H9 (cell line): ENCODE measurements around the gene FBN1. TPM values are rescaled to one million over a fixed set of nuclear protein-coding genes. Genes with fewer than 3 reads are reported as not detected.

Source experiments
- DNase-seq: peaks from one replicate; pipeline ENCODE4 v3.0.0-alpha.2; 2017
- H2AFZ ChIP-seq: one replicate; pipeline ENCODE4 v1.6.1; 2013; ENCODE audit warnings: mild to moderate bottlenecking, low read length, control low read depth, moderate library complexity
- H2AK5ac ChIP-seq: 2 replicates; pipeline ENCODE4 v1.6.1; 2013; ENCODE audit warnings: low read length, control low read depth, mixed read lengths; ENCODE audit not compliant: insufficient read length
- H2BK120ac ChIP-seq: one replicate; pipeline ENCODE4 v1.6.1; 2013; ENCODE audit warnings: low read depth, mild to moderate bottlenecking, low read length, control low read depth, inconsistent platforms; ENCODE audit not compliant: poor library complexity, severe bottlenecking
- H2BK12ac ChIP-seq: 2 replicates; pipeline ENCODE4 v1.6.1; 2013; ENCODE audit warnings: low read length, control low read depth, mixed read lengths, low read depth; ENCODE audit not compliant: insufficient read length
- H2BK15ac ChIP-seq: 2 replicates; pipeline ENCODE4 v1.6.1; 2013; ENCODE audit warnings: low read depth, low read length, control low read depth
- H2BK20ac ChIP-seq: one replicate; pipeline ENCODE4 v1.6.1; 2013; ENCODE audit warnings: low read depth, mild to moderate bottlenecking, low read length, control low read depth, inconsistent platforms; ENCODE audit not compliant: poor library complexity, severe bottlenecking
- H2BK5ac ChIP-seq: 2 replicates; pipeline ENCODE4 v1.6.1; 2013; ENCODE audit warnings: low read length, control low read depth, mixed read lengths; ENCODE audit not compliant: insufficient read length
- H3K14ac ChIP-seq: 2 replicates; pipeline ENCODE4 v1.6.1; 2013; ENCODE audit warnings: low read length, control low read depth; ENCODE audit not compliant: insufficient read depth
- H3K18ac ChIP-seq: 2 replicates; pipeline ENCODE4 v1.6.1; 2013; ENCODE audit warnings: low read depth, mild to moderate bottlenecking, mixed read lengths, low read length, control low read depth; ENCODE audit not compliant: insufficient read length
- H3K23ac ChIP-seq: 2 replicates; pipeline ENCODE4 v1.6.1; 2013; ENCODE audit warnings: low read length, control low read depth, mixed read lengths, low read depth; ENCODE audit not compliant: insufficient read length
- H3K23me2 ChIP-seq: 2 replicates; pipeline ENCODE4 v1.6.1; 2013; ENCODE audit warnings: low read depth, mild to moderate bottlenecking, mixed read lengths, low read length, control low read depth; ENCODE audit not compliant: insufficient read length, poor library complexity, severe bottlenecking
- H3K27ac ChIP-seq: 2 replicates; pipeline ENCODE4 v1.5.1; 2013; ENCODE audit warnings: low read length, control low read depth, mixed read lengths, low read depth; ENCODE audit not compliant: insufficient read length
- H3K27me3 ChIP-seq: 2 replicates; pipeline ENCODE4 v1.6.1; 2013; ENCODE audit warnings: low read length, control low read depth, inconsistent platforms; ENCODE audit not compliant: insufficient read depth
- H3K4ac ChIP-seq: 2 replicates; pipeline ENCODE4 v1.6.1; 2013; ENCODE audit warnings: low read depth, mild to moderate bottlenecking, control low read depth, inconsistent platforms, low read length, moderate library complexity
- H3K4me1 ChIP-seq: 2 replicates; pipeline ENCODE4 v1.6.1; 2013; ENCODE audit warnings: low read length, control low read depth, inconsistent platforms; ENCODE audit not compliant: insufficient read depth
- H3K4me2 ChIP-seq: 2 replicates; pipeline ENCODE4 v1.6.1; 2013; ENCODE audit warnings: low read length, control low read depth, mixed read lengths; ENCODE audit not compliant: insufficient read length, insufficient read depth
- H3K56ac ChIP-seq: 2 replicates; pipeline ENCODE4 v1.6.1; 2013; ENCODE audit warnings: low read depth, mild to moderate bottlenecking, mixed read lengths, low read length, control low read depth; ENCODE audit not compliant: insufficient read length
- H3K79me1 ChIP-seq: 2 replicates; pipeline ENCODE4 v1.6.1; 2013; ENCODE audit warnings: low read depth, mild to moderate bottlenecking, moderate library complexity, low read length, control low read depth, inconsistent platforms; ENCODE audit not compliant: insufficient read depth, poor library complexity, severe bottlenecking
- H3K79me2 ChIP-seq: 2 replicates; pipeline ENCODE4 v1.6.1; 2013; ENCODE audit warnings: low read length, control low read depth, inconsistent platforms; ENCODE audit not compliant: insufficient read depth
- H3K9ac ChIP-seq: 2 replicates; pipeline ENCODE4 v1.6.1; 2013; ENCODE audit warnings: low read length, control low read depth, mixed read lengths; ENCODE audit not compliant: insufficient read length; ENCODE audit errors: extremely low read depth
- H3K9me3 ChIP-seq: one replicate; pipeline ENCODE4 v1.6.1; 2013; ENCODE audit warnings: low read depth, low read length, inconsistent platforms; ENCODE audit not compliant: control insufficient read depth
- H3T11ph ChIP-seq: one replicate; pipeline ENCODE4 v1.6.1; 2013; ENCODE audit warnings: mild to moderate bottlenecking, low read length, control low read depth, inconsistent platforms
- H4K20me1 ChIP-seq: one replicate; pipeline ENCODE4 v1.6.1; 2013; ENCODE audit not compliant: control insufficient read depth, insufficient read length, insufficient read depth
- H4K5ac ChIP-seq: 2 replicates; pipeline ENCODE4 v1.6.1; 2013; ENCODE audit warnings: low read depth, mild to moderate bottlenecking, mixed read lengths, low read length, control low read depth; ENCODE audit not compliant: insufficient read length
- H4K8ac ChIP-seq: replicated peaks from 2 replicates; pipeline ENCODE4 v1.6.1; 2013; ENCODE audit warnings: low read length, control low read depth, mixed read lengths, low read depth; ENCODE audit not compliant: insufficient read length
- H4K91ac ChIP-seq: 2 replicates; pipeline ENCODE4 v1.6.1; 2013; ENCODE audit warnings: low read depth, mild to moderate bottlenecking, moderate library complexity, mixed read lengths, low read length, control low read depth; ENCODE audit not compliant: insufficient read length
- H3K27ac Mint-ChIP-seq, 3 experiments: 2 replicates in 2 of 3; 3 replicates in 1 of 3; pipeline ENCODE4 v1.8.0; 2020 to 2021; ENCODE audit warnings: mixed read lengths in 3 of 3, mild to moderate bottlenecking in 1 of 3, moderate library complexity in 1 of 3
- H3K27me3 Mint-ChIP-seq: 2 replicates; pipeline ENCODE4 v1.8.0; 2021; ENCODE audit warnings: low read depth, mild to moderate bottlenecking, moderate library complexity, mixed read lengths
- H3K36me3 Mint-ChIP-seq, 3 experiments: 2 replicates in 2 of 3; 3 replicates in 1 of 3; pipeline ENCODE4 v1.8.0; 2020 to 2021; ENCODE audit warnings: low read depth in 3 of 3, mixed read lengths in 3 of 3; ENCODE audit not compliant: insufficient read depth in 1 of 3
- H3K4me1 Mint-ChIP-seq, 2 experiments: 2 replicates each; pipeline ENCODE4 v1.8.0; 2020; ENCODE audit warnings: mixed read lengths in 2 of 2
- H3K4me3 Mint-ChIP-seq, 2 experiments: 2 replicates in 1 of 2; 3 replicates in 1 of 2; pipeline ENCODE4 v1.8.0; 2020 to 2021; ENCODE audit warnings: mild to moderate bottlenecking in 2 of 2, mixed read lengths in 2 of 2, moderate library complexity in 1 of 2
- H3K9me3 Mint-ChIP-seq, 2 experiments: 2 replicates in 1 of 2; 3 replicates in 1 of 2; pipeline ENCODE4 v1.8.0; 2020; ENCODE audit warnings: mild to moderate bottlenecking in 2 of 2, mixed read lengths in 2 of 2, moderate library complexity in 1 of 2
- CTCF ChIP-seq: fragments of 200-600 bp; sonication (generic); conservative IDR thresholded peaks from 3 replicates; pipeline ENCODE4 v1.8.0; 2021; ENCODE audit warnings: antibody characterized with exemption, mild to moderate bottlenecking
- WGBS: extraction: QIAGEN DNeasy Blood & Tissue Kit; methylation state at CpG from one replicate; pipeline ENCODE4 v1.1.7; 2013; ENCODE audit warnings: missing lambda C conversion rate, low lambda C conversion rate, mixed read lengths; ENCODE audit not compliant: insufficient read length; ENCODE audit errors: extremely low coverage; 5-methylcytosine and 5-hydroxymethylcytosine counted together
- total RNA-seq: library from RNA; stranded (reverse); gene quantifications from 2 replicates; pipeline ENCODE4 v1.2.1, GENCODE V29; 2021

FBN1 gene
- total RNA-seq, 1 experiment from 2014 or later, result 3.6 TPM

- Histone ChIP-seq H2AK5ac (no peak overlapping the region), H3K4me2 (no peak overlapping the region), H3K23me2 (no peaks in the 10 kb centered on the region), H3K4me1 (no peaks in the 10 kb centered on the region), H3K56ac (no peak overlapping the region), H2BK120ac (no peak overlapping the region), H4K5ac (no peak overlapping the region), H3K27me3 (no peaks in the 10 kb centered on the region), H2BK20ac (no peak overlapping the region), H3K79me1 (no peaks in the 10 kb centered on the region), H2AFZ (no peak overlapping the region), H4K8ac (no peak overlapping the region), H3K14ac (no peak overlapping the region), H2BK15ac (no peak overlapping the region), H3K9me3 (no peaks in the 10 kb centered on the region), H3K27ac (no peak overlapping the region), H3K9ac (no peak overlapping the region), H3K79me2 (no peaks in the 10 kb centered on the region), H2BK5ac (no peak overlapping the region), H3K4ac (no peak overlapping the region), H3T11ph (no peak overlapping the region), H3K18ac (no peak overlapping the region), H4K20me1 (no peaks in the 10 kb centered on the region), H2BK12ac (no peak overlapping the region), H3K23ac (no peak overlapping the region), H4K91ac (no peak overlapping the region)
- no peaks in the 10 kb centered on the region for H3K27me3 Mint-ChIP-seq
- H3K27ac Mint-ChIP-seq, result no peak overlapping the region
- no peak for DNase-seq
- no CpG with 5 or more reads among the region's 2 CpGs for WGBS
- no peak overlapping the region for H3K4me3 Mint-ChIP-seq
- H3K4me1 Mint-ChIP-seq, result no peaks in the 10 kb centered on the region
- no peaks in the 10 kb centered on the region for H3K9me3 Mint-ChIP-seq
- no peaks in the 10 kb centered on the region for H3K36me3 Mint-ChIP-seq
- no peak for TF ChIP-seq CTCF
Measured at GRCh38 chr15:48494631-48495030, 150.9 kb downstream of the FBN1 start.
